ENCODE measurements around the gene SLFN12L.

Gene SLFN12L

GRCh38 chr17:35423761-35424160 lies 113.7 kb downstream of the SLFN12L start:
- DNase-seq: no peak
